Parathyroid adenoma (tissue), 2 donors: ENCODE measurements around the gene GBP2.
"Not testable (repeated sequence)": the region's sequence is repeated elsewhere in the genome, so short reads cannot be mapped to it uniquely, and the experiment has no call there.

Experiments
- H2AFZ ChIP-seq: fragments of 300-600 bp; sonication (generic); one replicate; pipeline ENCODE4 v1.7.0; 2017; ENCODE audit warnings: antibody characterized with exemption, mild to moderate bottlenecking
- H3K27ac ChIP-seq: fragments of 300-600 bp; sonication (generic); one replicate; pipeline ENCODE4 v1.7.0; 2017
- H3K27me3 ChIP-seq: fragments of 300-600 bp; sonication (generic); one replicate; pipeline ENCODE4 v1.7.0; 2017; ENCODE audit warnings: low read length; ENCODE audit not compliant: control insufficient read depth, insufficient read depth
- H3K36me3 ChIP-seq: fragments of 300-600 bp; sonication (generic); one replicate; pipeline ENCODE4 v1.7.0; 2017; ENCODE audit warnings: low read length; ENCODE audit not compliant: control insufficient read depth, insufficient read depth
- H3K4me1 ChIP-seq: fragments of 300-600 bp; sonication (generic); one replicate; pipeline ENCODE4 v1.7.0; 2017; ENCODE audit warnings: control low read depth
- H3K4me2 ChIP-seq: fragments of 300-600 bp; sonication (generic); one replicate; pipeline ENCODE4 v1.7.0; 2017; ENCODE audit warnings: low read length
- H3K4me3 ChIP-seq: fragments of 300-600 bp; sonication (generic); one replicate; pipeline ENCODE4 v1.7.0; 2017; ENCODE audit warnings: low read depth, low read length
- H3K79me2 ChIP-seq: fragments of 300-600 bp; sonication (generic); one replicate; pipeline ENCODE4 v1.7.0; 2017; ENCODE audit warnings: control low read depth
- H3K9ac ChIP-seq: fragments of 300-600 bp; sonication (generic); one replicate; pipeline ENCODE4 v1.7.0; 2017; ENCODE audit warnings: mild to moderate bottlenecking
- H3K9me3 ChIP-seq: fragments of 300-600 bp; sonication (generic); one replicate; pipeline ENCODE4 v1.7.0; 2017; ENCODE audit warnings: low read length; ENCODE audit not compliant: control insufficient read depth
- CTCF ChIP-seq: fragments of 300-600 bp; sonication (generic); IDR thresholded peaks from one replicate; pipeline ENCODE4 v1.7.0; 2017; ENCODE audit warnings: antibody characterized with exemption, mild to moderate bottlenecking
- donor health status: primary hyperparathyroidism.

GBP2 gene

GRCh38 chr1:89088572-89088971 is 37.3 kb downstream of the GBP2 start:
- Histone ChIP-seq H3K27ac (no peak overlapping the region), H3K4me3 (no peak overlapping the region), H3K27me3 (no peaks in the 10 kb centered on the region), H3K4me2 (no peak overlapping the region), H2AFZ (no peak overlapping the region), H3K9me3 (no peaks in the 10 kb centered on the region), H3K36me3 (no peaks in the 10 kb centered on the region), H3K9ac (no peak overlapping the region), H3K79me2 (no peaks in the 10 kb centered on the region), H3K4me1 (no peaks in the 10 kb centered on the region)
- TF ChIP-seq CTCF: no peak

GRCh38 chr1:89087241-89087640 is 38.7 kb downstream of the GBP2 start:
- H3K79me2 ChIP-seq: no peaks in the 10 kb centered on the region
- TF ChIP-seq CTCF: no peak
- no peak overlapping the region for H3K9ac ChIP-seq
- H3K9me3 ChIP-seq: no peaks in the 10 kb centered on the region
- H3K4me3 ChIP-seq: no peak overlapping the region
- H3K4me1 ChIP-seq: no peaks in the 10 kb centered on the region
- no peak overlapping the region for H3K4me2 ChIP-seq
- no peak overlapping the region for H3K27ac ChIP-seq
- no peaks in the 10 kb centered on the region for H3K36me3 ChIP-seq
- H2AFZ ChIP-seq: peak overlapping the region; percentile 11
- H3K27me3 ChIP-seq: no peaks in the 10 kb centered on the region

- Histone ChIP-seq H3K4me1 (no peaks in the 10 kb centered on the region), H3K36me3 (no peaks in the 10 kb centered on the region), H3K9me3 (no peaks in the 10 kb centered on the region), H3K79me2 (no peaks in the 10 kb centered on the region), H3K4me3 (no peak overlapping the region), H2AFZ (no peak overlapping the region), H3K9ac (no peak overlapping the region), H3K27me3 (no peaks in the 10 kb centered on the region), H3K4me2 (no peak overlapping the region), H3K27ac (no peak overlapping the region)
- TF ChIP-seq CTCF: peak; percentile 68
Measured at GRCh38 chr1:89085781-89086180, 40.1 kb downstream of the GBP2 start.

- Histone ChIP-seq H3K9me3 (no peaks in the 10 kb centered on the region), H2AFZ (no peak overlapping the region), H3K27ac (no peak overlapping the region), H3K4me1 (no peaks in the 10 kb centered on the region), H3K4me3 (no peak overlapping the region), H3K36me3 (no peaks in the 10 kb centered on the region), H3K79me2 (no peaks in the 10 kb centered on the region), H3K4me2 (no peak overlapping the region), H3K9ac (no peak overlapping the region), H3K27me3 (no peaks in the 10 kb centered on the region)
- no peak for TF ChIP-seq CTCF
Measured at GRCh38 chr1:89081005-89081404, 44.9 kb downstream of the GBP2 start.

GRCh38 chr1:89080068-89080467 is 45.8 kb downstream of the GBP2 start:
- H3K36me3 ChIP-seq, H3K4me3 ChIP-seq, H3K4me1 ChIP-seq, H3K4me2 ChIP-seq, H3K9me3 ChIP-seq, H3K79me2 ChIP-seq, H2AFZ ChIP-seq, H3K9ac ChIP-seq, H3K27ac ChIP-seq, H3K27me3 ChIP-seq: not testable (repeated sequence)
